Stomach (tissue), 9 donors: Measurements from ENCODE around the gene RSRC2. TPM values are rescaled to one million over a fixed set of nuclear protein-coding genes. Genes with fewer than 3 reads are reported as not detected.

Experiments used
- DNase-seq, 2 donors: peaks; one replicate each; pipeline versions ENCODE4 v3.0.0 to v3.0.0-alpha.2; 2013 to 2019
- H3K27ac ChIP-seq, 5 donors: fragments of 200-600 bp in 4 of 5; sonication (generic) in 4 of 5; one replicate each; pipeline ENCODE4 v1.5.1; 2013 to 2019; ENCODE audit warnings: mild to moderate bottlenecking in 1 of 5, moderate library complexity in 1 of 5
- H3K27me3 ChIP-seq, 3 donors: fragments of 200-600 bp; sonication (generic); one replicate each; pipeline ENCODE4 v1.5.1; 2017 to 2019; ENCODE audit warnings: mixed run types in 1 of 3
- H3K36me3 ChIP-seq, 4 donors: fragments of 200-600 bp; sonication (generic); 1 replicate in 3 of 4; 2 replicates in 1 of 4; pipeline ENCODE4 v1.5.1; 2016 to 2019
- H3K4me1 ChIP-seq, 4 donors: fragments of 200-600 bp; sonication (generic); one replicate each; pipeline ENCODE4 v1.5.1; 2016 to 2019
- H3K4me3 ChIP-seq, 4 donors: fragments of 200-600 bp; sonication (generic) in 3 of 4; one replicate each; pipeline ENCODE4 v1.5.1; 2016 to 2019; ENCODE audit warnings: mild to moderate bottlenecking in 1 of 4
- H3K9me3 ChIP-seq, 4 donors: fragments of 200-600 bp; sonication (generic); one replicate each; pipeline ENCODE4 v1.5.1; 2016 to 2019
- EP300 ChIP-seq: sonication (generic); formaldehyde crosslinking; IDR thresholded peaks from one replicate; pipeline ENCODE4 v1.6.1; 2017; ENCODE audit warnings: antibody characterized with exemption
- POLR2A ChIP-seq, 4 donors: fragments of 450-650 bp; IDR thresholded peaks; one replicate each; pipeline ENCODE4 v1.6.1; 2016; ENCODE audit warnings: antibody characterized with exemption in 4 of 4, control low read depth in 2 of 4, mild to moderate bottlenecking in 1 of 4, moderate library complexity in 1 of 4
- POLR2AphosphoS5 ChIP-seq, 3 donors: sonication (generic); formaldehyde crosslinking; IDR thresholded peaks; one replicate each; pipeline ENCODE4 v1.6.1; 2016; ENCODE audit warnings: antibody characterized with exemption in 3 of 3
- WGBS, 5 donors: extraction: QIAGEN DNeasy Blood & Tissue Kit in 3 of 5; methylation state at CpG; one replicate each; pipeline versions ENCODE4 v1.1.5 to v1.1.7; 2013 to 2018; 5-methylcytosine and 5-hydroxymethylcytosine counted together
- intact Hi-C: fragments of 100-400 bp; cut with DNase I; formaldehyde crosslinking; loops from one replicate; pipeline ENCODE4 v1.15.1; 2023; ENCODE audit warnings: low total_unique reads
- polyA plus RNA-seq, 3 donors: library from polyadenylated mRNA; stranded (reverse); fragments of 200-250 nt; gene quantifications; one replicate each; pipeline ENCODE4 v1.2.3, GENCODE V29; 2013
- total RNA-seq, 5 donors: library from RNA; depleted of rRNA; stranded (reverse); fragments of >200 nt; gene quantifications; one replicate each; pipeline versions ENCODE4 v1.1.0 to v1.2.3, GENCODE V29; 2014 to 2016
- TF ChIP-seq, protein P1 (sequence below), 7 experiments: fragments of 450-650 bp in 4 of 7; fragments of 200-600 bp in 3 of 7; sonication (generic) in 3 of 7; IDR thresholded peaks; one replicate each; pipeline ENCODE4 v1.5.1; 2016 to 2019; ENCODE audit warnings: antibody characterized with exemption in 7 of 7, control low read depth in 2 of 7, mild to moderate bottlenecking in 1 of 7
- donor health status: healthy with polysubstance abuse.
- donor health status: Bipolar disorder and iron deficiency.
- donor health status: healthy.

Gene RSRC2
- total and polyA plus RNA-seq, 8 donors = 28.0 to 234 (median 55.2) TPM

DNA sequence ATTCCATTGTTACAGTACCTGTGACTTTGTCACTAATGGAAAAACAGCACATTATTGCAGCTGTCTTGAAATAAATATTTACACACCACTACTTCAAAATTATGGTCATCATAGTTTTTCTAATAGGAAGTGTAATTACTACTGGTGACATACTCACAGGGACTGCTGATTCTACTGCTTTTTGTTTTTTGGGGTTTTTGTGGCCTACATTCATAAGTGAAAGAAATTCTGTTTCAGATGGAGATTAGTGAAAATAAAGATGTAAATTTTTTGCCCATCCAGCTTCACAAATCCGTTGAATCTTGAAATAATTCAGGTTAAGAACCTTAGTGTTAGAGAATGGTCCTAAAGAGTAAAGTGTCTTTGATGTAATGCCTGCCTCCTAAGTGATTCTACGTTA is 17.8 kb upstream of the RSRC2 start:
- TF ChIP-seq, protein P1, sequence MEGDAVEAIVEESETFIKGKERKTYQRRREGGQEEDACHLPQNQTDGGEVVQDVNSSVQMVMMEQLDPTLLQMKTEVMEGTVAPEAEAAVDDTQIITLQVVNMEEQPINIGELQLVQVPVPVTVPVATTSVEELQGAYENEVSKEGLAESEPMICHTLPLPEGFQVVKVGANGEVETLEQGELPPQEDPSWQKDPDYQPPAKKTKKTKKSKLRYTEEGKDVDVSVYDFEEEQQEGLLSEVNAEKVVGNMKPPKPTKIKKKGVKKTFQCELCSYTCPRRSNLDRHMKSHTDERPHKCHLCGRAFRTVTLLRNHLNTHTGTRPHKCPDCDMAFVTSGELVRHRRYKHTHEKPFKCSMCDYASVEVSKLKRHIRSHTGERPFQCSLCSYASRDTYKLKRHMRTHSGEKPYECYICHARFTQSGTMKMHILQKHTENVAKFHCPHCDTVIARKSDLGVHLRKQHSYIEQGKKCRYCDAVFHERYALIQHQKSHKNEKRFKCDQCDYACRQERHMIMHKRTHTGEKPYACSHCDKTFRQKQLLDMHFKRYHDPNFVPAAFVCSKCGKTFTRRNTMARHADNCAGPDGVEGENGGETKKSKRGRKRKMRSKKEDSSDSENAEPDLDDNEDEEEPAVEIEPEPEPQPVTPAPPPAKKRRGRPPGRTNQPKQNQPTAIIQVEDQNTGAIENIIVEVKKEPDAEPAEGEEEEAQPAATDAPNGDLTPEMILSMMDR (IDR thresholded peaks at IDR 0.05) = no peak
- TF ChIP-seq EP300 (no peak), POLR2AphosphoS5 (IDR thresholded peaks at IDR 0.05) (no peak), POLR2A (IDR thresholded peaks at IDR 0.05) (no peak)
- DNase-seq = no peak
- H3K4me1 ChIP-seq = no peaks in the 10 kb centered on the region
- H3K4me3 ChIP-seq = no peak overlapping the region
- intact Hi-C loops = no loop called here
- no peak overlapping the region for H3K27ac ChIP-seq
- WGBS, 5 donors = 88 to 94% (median 92%) methylated on average over 2 of the region's 2 CpGs
- peaks cover 0 to 80% (median 45%) of the 10 kb centered on the region in 4 donors for H3K36me3 ChIP-seq
- no peaks in the 10 kb centered on the region for H3K27me3 ChIP-seq
- no peaks in the 10 kb centered on the region for H3K9me3 ChIP-seq

DNA sequence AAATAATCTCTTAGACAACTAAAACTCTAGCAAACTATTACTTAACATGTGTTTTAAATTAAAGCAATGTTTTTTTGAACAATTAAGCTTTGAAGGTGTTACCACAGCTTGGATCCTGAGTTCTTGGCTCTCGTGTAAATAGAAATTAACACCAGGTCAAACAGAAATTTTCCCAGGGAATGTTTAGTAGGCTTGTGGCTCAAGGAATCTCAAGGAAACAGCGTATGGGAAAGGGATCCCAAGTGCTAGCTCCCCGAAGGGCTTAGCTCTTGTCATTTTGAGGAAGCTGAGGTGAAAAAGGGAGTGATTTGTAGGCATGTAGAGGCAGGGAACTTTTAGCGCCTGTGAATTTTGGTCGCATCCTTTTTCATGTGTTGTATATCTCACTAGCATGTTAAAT is 11.8 kb upstream of the RSRC2 start:
- TF ChIP-seq EP300 (no peak), POLR2A (IDR thresholded peaks at IDR 0.05) (no peak), POLR2AphosphoS5 (IDR thresholded peaks at IDR 0.05) (no peak)
- TF ChIP-seq, protein P1 (IDR thresholded peaks at IDR 0.05) = no peak
- intact Hi-C loops = no loop called here
- WGBS, 5 donors = 92 to 96% (median 95%) methylated on average over 5 of the region's 5 CpGs
- DNase-seq = no peak
- Histone ChIP-seq H3K4me3 (no peak overlapping the region), H3K4me1 (no peaks in the 10 kb centered on the region), H3K27ac (no peak overlapping the region), H3K27me3 (no peaks in the 10 kb centered on the region), H3K36me3 (peaks cover 0 to 69% (median 36%) of the 10 kb centered on the region in 4 donors), H3K9me3 (no peaks in the 10 kb centered on the region)

DNA sequence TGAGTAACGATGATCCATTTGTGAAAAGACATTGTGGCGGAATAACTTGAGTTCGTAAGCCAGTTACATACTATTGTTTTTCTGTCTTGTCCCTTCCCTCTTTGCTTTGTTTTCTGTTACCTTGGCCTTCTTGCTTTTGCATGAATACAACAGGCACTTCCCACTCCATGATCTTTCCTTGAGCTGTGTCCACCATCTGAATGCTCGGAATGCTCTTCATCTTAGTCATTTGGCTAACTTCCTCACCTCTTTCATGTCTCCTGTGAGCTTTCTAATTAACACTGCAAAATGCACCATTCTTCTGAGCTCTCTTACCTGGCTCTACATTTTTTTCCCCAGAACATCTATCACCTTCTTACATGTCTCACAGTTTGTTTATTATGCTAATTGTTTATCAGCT is 10.3 kb upstream of the RSRC2 start:
- TF ChIP-seq, protein P1 (IDR thresholded peaks at IDR 0.05) = no peak
- no peak for TF ChIP-seq EP300
- intact Hi-C loops = no loop called here
- Histone ChIP-seq H3K9me3 (no peaks in the 10 kb centered on the region), H3K4me3 (no peak overlapping the region), H3K4me1 (no peaks in the 10 kb centered on the region), H3K27me3 (no peaks in the 10 kb centered on the region), H3K27ac (no peak overlapping the region), H3K36me3 (peaks cover 0 to 56% (median 26%) of the 10 kb centered on the region in 4 donors)
- DNase-seq = no peak
- WGBS, 5 donors = 94 to 99% (median 96%) methylated on average over 4 of the region's 4 CpGs

DNA sequence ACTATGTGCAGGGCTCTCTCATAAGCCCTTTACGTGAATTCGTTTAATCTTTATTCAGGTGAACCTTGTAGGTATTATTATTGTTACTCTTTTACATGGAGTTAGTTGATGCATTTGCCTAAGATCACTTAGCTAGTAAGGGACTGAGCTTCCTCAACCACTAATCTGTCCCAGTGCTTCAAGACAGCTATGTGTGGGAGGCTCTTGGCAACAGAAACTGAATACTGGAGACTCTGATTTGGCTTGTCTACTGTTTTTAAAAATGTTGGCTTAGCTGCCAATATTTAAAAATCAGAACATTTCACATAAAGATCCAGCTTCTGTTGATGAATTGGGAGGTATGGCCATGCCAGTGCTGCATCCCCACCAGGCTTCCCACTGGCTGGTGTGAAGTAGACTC is 7.1 kb upstream of the RSRC2 start:
- no peak for TF ChIP-seq POLR2AphosphoS5 (IDR thresholded peaks at IDR 0.05)
- TF ChIP-seq, protein P1 (IDR thresholded peaks at IDR 0.05) = no peak
- TF ChIP-seq POLR2A (IDR thresholded peaks at IDR 0.05) = no peak
- no peak for TF ChIP-seq EP300
- no peaks in the 10 kb centered on the region for H3K9me3 ChIP-seq
- DNase-seq = peak in 1 of 2 donors; percentile 19
- no peaks in the 10 kb centered on the region for H3K4me1 ChIP-seq
- peaks cover 0 to 40% (median 25%) of the 10 kb centered on the region in 4 donors for H3K36me3 ChIP-seq
- no peaks in the 10 kb centered on the region for H3K27me3 ChIP-seq
- no peak overlapping the region for H3K4me3 ChIP-seq
- intact Hi-C loops = no loop called here
- WGBS, 5 donors = 90 to 99% (median 95%) methylated on average over 2 of the region's 2 CpGs
- H3K27ac ChIP-seq = no peak overlapping the region
